Measurements from ENCODE around the gene IL33.

Gene IL33

GRCh38 chr9:6186691-6187090 lies 28.9 kb upstream of the IL33 start:
- DNase-seq (ENCODE audit: low spot score) = no peak
- TF ChIP-seq, protein P1, sequence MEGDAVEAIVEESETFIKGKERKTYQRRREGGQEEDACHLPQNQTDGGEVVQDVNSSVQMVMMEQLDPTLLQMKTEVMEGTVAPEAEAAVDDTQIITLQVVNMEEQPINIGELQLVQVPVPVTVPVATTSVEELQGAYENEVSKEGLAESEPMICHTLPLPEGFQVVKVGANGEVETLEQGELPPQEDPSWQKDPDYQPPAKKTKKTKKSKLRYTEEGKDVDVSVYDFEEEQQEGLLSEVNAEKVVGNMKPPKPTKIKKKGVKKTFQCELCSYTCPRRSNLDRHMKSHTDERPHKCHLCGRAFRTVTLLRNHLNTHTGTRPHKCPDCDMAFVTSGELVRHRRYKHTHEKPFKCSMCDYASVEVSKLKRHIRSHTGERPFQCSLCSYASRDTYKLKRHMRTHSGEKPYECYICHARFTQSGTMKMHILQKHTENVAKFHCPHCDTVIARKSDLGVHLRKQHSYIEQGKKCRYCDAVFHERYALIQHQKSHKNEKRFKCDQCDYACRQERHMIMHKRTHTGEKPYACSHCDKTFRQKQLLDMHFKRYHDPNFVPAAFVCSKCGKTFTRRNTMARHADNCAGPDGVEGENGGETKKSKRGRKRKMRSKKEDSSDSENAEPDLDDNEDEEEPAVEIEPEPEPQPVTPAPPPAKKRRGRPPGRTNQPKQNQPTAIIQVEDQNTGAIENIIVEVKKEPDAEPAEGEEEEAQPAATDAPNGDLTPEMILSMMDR (IDR thresholded peaks at IDR 0.05; ENCODE audit: extremely low read depth, insufficient read depth, missing control alignments) = no peak
- in situ Hi-C loops (cut with MboI; ENCODE audit: low pct_unique_long_range_greater_than_20kb, low sequenced_read_pairs, unreplicated experiment) = no loop called here

- in situ Hi-C loops (cut with MboI; ENCODE audit: low pct_unique_long_range_greater_than_20kb, low sequenced_read_pairs, unreplicated experiment) = no loop called here
These were observed 28.3 kb upstream of the IL33 start for GRCh38 chr9:6187272-6187671.

GRCh38 chr9:6188466-6188865 lies 27.1 kb upstream of the IL33 start:
- TF ChIP-seq, protein P1 (IDR thresholded peaks at IDR 0.05; ENCODE audit: extremely low read depth, insufficient read depth, missing control alignments) = no peak
- in situ Hi-C loops (cut with MboI; ENCODE audit: low pct_unique_long_range_greater_than_20kb, low sequenced_read_pairs, unreplicated experiment) = no loop called here

More at GRCh38 chr9:6187272-6187671, 28.3 kb upstream of the IL33 start:
- no peak for DNase-seq (ENCODE audit: low spot score)
- TF ChIP-seq, protein P1 (IDR thresholded peaks at IDR 0.05; ENCODE audit: extremely low read depth, insufficient read depth, missing control alignments) = no peak

GRCh38 chr9:6188906-6189305 lies 26.7 kb upstream of the IL33 start:
- TF ChIP-seq, protein P1 (IDR thresholded peaks at IDR 0.05; ENCODE audit: extremely low read depth, insufficient read depth, missing control alignments) = no peak
- in situ Hi-C loops (cut with MboI; ENCODE audit: low pct_unique_long_range_greater_than_20kb, low sequenced_read_pairs, unreplicated experiment) = no loop called here
- DNase-seq (ENCODE audit: low spot score) = no peak

More at GRCh38 chr9:6188466-6188865, 27.1 kb upstream of the IL33 start:
- DNase-seq (ENCODE audit: low spot score) = no peak

GRCh38 chr9:6194934-6195333 lies 20.7 kb upstream of the IL33 start:
- DNase-seq (ENCODE audit: low spot score) = no peak
- in situ Hi-C loops (cut with MboI; ENCODE audit: low pct_unique_long_range_greater_than_20kb, low sequenced_read_pairs, unreplicated experiment) = no loop called here
- TF ChIP-seq, protein P1 (IDR thresholded peaks at IDR 0.05; ENCODE audit: extremely low read depth, insufficient read depth, missing control alignments) = peak; percentile 21

GRCh38 chr9:6195714-6196360 lies 19.8 kb upstream of the IL33 start:
- TF ChIP-seq, protein P1 (IDR thresholded peaks at IDR 0.05; ENCODE audit: extremely low read depth, insufficient read depth, missing control alignments) = no peak
- no peak for DNase-seq (ENCODE audit: low spot score)
- in situ Hi-C loops (cut with MboI; ENCODE audit: low pct_unique_long_range_greater_than_20kb, low sequenced_read_pairs, unreplicated experiment) = no loop called here
